Epithelial cell of proximal tubule (primary cell): ENCODE results near the gene KCNJ5. TPM values are rescaled to one million over a fixed set of nuclear protein-coding genes. Genes with fewer than 3 reads are reported as not detected.

Experiments
- DNase-seq: peaks from one replicate; pipeline ENCODE4 v3.0.0-alpha.2; 2011; ENCODE audit warnings: low read depth
- H3K4me3 ChIP-seq: 2 replicates; pipeline ENCODE4 v1.5.1; 2011; ENCODE audit warnings: low read depth, mild to moderate bottlenecking, low read length
- total RNA-seq: library from RNA; depleted of rRNA; stranded (reverse); fragments of >200 nt; gene quantifications from 2 replicates; pipeline ENCODE4 v1.2.3, GENCODE V29; 2015
- TF ChIP-seq, protein P1 (sequence below): conservative IDR thresholded peaks from 2 replicates; pipeline ENCODE4 v1.5.1; 2012; ENCODE audit warnings: low read depth, mild to moderate bottlenecking, low read length

Gene KCNJ5
- total RNA-seq, 1 donor from 2014 or later, result 0.23 TPM

DNA sequence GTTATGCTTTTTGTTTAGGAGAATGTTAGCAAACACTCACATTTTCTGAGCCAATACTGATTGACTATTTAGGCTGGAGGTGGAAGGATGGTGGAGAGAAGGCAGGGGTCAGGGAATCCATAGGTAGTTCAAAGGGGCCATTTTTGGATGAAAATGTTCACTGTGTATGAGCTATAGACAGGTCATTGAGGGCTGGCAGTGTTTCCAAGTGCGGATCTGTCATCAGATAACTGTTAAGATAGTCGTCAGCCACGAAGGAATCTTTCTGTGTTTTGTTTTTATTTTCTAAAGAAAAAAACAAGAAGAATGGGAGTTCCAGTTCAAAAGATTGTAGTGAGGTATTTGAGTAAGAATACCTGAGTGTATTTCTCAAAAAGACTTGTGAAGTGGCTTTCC is 3.1 kb downstream of the KCNJ5 start:
- TF ChIP-seq, protein P1, sequence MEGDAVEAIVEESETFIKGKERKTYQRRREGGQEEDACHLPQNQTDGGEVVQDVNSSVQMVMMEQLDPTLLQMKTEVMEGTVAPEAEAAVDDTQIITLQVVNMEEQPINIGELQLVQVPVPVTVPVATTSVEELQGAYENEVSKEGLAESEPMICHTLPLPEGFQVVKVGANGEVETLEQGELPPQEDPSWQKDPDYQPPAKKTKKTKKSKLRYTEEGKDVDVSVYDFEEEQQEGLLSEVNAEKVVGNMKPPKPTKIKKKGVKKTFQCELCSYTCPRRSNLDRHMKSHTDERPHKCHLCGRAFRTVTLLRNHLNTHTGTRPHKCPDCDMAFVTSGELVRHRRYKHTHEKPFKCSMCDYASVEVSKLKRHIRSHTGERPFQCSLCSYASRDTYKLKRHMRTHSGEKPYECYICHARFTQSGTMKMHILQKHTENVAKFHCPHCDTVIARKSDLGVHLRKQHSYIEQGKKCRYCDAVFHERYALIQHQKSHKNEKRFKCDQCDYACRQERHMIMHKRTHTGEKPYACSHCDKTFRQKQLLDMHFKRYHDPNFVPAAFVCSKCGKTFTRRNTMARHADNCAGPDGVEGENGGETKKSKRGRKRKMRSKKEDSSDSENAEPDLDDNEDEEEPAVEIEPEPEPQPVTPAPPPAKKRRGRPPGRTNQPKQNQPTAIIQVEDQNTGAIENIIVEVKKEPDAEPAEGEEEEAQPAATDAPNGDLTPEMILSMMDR, result no peak

DNA sequence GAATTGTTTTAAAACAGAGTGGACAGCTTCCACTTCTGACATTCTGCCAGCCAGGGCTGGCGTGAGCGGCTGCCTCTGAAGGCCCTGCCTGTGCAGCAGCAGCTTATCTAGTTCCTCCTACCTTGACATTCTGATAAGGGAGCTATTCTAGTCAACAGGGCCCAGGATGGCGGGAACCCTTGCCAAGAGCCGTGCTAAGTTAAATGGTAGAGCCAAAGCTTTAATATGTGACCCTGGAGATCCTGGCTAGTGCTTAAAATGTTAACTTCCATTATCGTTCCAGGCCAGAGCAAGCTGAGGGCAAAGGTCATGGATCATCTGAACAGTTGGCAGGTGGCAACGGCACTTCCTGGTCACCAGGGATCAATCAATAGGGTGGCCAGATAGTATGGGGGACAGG is 3.5 kb downstream of the KCNJ5 start:
- TF ChIP-seq, protein P1, result no peak
- no peak for DNase-seq
- H3K4me3 ChIP-seq, result no peak overlapping the region

More for the DNA sequence above, 3.1 kb downstream of the KCNJ5 start:
- DNase-seq, result no peak
- no peak overlapping the region for H3K4me3 ChIP-seq

DNA sequence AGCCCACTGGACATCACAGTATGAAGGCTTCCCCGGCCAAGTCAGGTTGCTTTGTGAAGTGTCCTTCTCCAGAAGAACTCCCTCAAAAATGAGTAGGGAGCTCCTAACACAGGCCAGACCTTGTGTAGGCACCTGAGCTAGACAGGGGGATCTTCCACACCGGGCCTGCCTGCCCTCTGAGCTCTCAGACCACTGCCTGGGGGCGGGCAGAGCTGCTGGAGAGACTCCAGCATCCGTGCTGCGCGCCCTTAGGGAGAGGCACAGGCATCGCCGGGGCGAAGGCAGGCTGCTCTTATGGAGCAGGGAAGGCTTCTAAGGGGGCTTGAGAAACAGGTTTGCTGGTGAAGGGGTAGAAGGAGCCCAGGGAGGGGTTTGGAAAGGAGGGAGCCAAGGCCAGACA is 4.4 kb downstream of the KCNJ5 start:
- TF ChIP-seq, protein P1, result no peak
- no peak for DNase-seq
- H3K4me3 ChIP-seq, result no peak overlapping the region

DNA sequence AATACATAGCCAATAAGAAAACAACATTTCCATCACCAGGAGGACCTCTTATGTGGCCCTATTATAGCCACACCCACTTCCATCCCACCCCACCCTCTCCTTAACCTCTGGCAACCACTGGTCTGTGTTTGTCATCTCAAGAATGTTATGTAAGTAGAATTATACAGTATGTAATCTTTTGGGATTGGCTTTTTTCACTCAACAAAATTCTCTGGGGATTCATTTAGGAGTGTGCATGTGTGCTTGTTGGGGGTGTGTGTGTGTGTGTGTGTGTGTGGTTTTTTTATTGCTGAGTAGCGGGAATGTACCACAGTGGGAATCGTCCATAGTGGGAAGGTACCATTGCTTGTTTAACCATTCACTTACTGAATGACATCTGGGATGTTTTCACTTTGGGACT is 5.2 kb downstream of the KCNJ5 start:
- H3K4me3 ChIP-seq, result no peak overlapping the region
- DNase-seq, result no peak

DNA sequence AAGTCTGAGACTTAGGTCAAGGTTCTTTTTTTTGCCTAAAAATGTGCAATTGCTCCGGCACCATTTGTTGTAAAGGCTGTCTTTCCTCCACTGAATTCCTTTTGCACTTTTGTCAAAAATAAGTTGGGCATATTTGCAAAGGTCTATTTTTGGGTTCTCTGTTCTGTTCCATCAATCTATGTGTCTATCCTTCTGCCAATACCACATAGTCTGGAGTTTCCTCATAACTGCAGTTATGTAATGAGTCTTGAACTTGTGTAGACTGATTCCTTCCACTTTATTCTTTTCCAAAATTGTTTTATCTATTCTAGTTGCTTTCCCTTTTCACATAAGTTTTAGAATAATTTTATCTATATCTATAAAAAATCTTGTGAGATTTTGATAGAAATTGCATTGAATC is 6.7 kb downstream of the KCNJ5 start:
- H3K4me3 ChIP-seq, result no peak overlapping the region
- DNase-seq, result no peak
- TF ChIP-seq, protein P1, result no peak

More for the DNA sequence above, 5.2 kb downstream of the KCNJ5 start:
- TF ChIP-seq, protein P1, result no peak

DNA sequence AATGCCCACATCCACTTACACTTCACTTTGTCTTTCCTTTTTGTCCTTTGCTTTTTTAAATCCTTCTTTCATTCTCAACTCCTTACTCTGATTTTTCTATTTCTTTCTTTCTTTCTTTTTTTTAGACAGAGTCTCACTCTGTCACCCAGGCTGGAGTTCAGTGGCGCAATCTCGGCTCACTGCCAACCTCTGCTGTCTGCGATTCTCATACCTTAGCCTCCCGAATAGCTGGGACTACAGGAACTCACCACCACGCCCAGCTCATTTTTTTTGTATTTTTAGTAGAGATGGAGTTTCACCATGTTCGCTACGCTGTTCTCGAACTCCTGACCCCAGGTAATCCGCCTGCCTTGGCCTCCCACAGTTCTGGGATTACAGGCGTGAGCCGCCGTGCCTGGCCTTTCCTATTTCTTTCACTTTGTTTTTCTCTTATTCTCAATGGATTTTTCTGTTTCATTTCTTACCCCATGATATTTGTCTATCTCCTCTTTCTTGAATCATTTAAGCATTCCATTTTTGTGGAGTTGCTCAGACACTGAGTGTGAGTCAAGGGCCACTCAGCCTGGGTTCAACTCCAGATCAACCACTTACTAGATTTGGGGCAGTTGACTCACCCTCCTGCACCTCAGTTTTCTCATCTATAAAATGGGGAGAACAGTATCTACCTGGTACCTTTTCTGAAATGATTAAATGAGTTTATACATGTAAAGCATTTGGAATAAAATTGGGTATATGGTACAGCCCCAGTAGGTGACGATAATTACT is 7.6 kb downstream of the KCNJ5 start:
- no peak for DNase-seq
- no peak overlapping the region for H3K4me3 ChIP-seq
- TF ChIP-seq, protein P1, result no peak

DNA sequence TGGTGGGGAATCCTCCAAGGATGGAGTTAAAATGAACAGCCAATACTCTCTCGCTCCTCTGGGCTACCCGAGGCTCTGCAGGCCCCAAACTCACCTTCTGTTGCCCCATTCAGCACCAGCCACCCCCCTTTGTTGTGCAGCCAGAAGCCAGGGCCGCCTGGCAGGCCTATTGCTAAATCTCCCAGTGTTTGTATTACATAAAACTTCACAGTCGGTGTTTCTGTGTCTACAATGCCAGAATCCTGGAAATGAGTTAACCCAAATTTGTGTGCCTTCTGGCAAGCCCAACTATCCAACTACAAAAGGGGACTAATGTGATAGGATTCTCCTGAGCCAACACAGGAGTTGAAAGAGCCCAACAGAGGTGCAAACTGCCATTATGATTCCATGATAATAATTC is 9.3 kb downstream of the KCNJ5 start:
- no peak overlapping the region for H3K4me3 ChIP-seq
- TF ChIP-seq, protein P1, result no peak
- DNase-seq, result no peak
